ENCODE data around the gene ARHGDIA.

The ARHGDIA gene

GRCh38 chr17:81865733-81866439, 5.3 kb downstream of the ARHGDIA start:
- in situ Hi-C loops (cut with HindIII; ENCODE audit: low sequenced_read_pairs), result no loop called here

- in situ Hi-C loops (cut with HindIII; ENCODE audit: low sequenced_read_pairs), result no loop called here
Measured at GRCh38 chr17:81865358-81865732, 5.8 kb downstream of the ARHGDIA start.

GRCh38 chr17:81863833-81864768, 7.0 kb downstream of the ARHGDIA start:
- in situ Hi-C loops (cut with HindIII; ENCODE audit: low sequenced_read_pairs), result no loop called here

GRCh38 chr17:81863123-81863675, 7.9 kb downstream of the ARHGDIA start:
- in situ Hi-C loops (cut with HindIII; ENCODE audit: low sequenced_read_pairs), result no loop called here

GRCh38 chr17:81860756-81861568, 10.2 kb downstream of the ARHGDIA start:
- in situ Hi-C loops (cut with HindIII; ENCODE audit: low sequenced_read_pairs), result no loop called here

GRCh38 chr17:81859906-81860755, 11.0 kb downstream of the ARHGDIA start, which contains the start of gene P4HB:
P4HB (minus strand) TSS chr17:81860535; CDS start chr17:81860471, 64 bp downstream.
- in situ Hi-C loops (cut with HindIII; ENCODE audit: low sequenced_read_pairs), result no loop called here

GRCh38 chr17:81858967-81859905, 11.9 kb downstream of the ARHGDIA start:
- in situ Hi-C loops (cut with HindIII; ENCODE audit: low sequenced_read_pairs), result no loop called here

- in situ Hi-C loops (cut with HindIII; ENCODE audit: low sequenced_read_pairs), result no loop called here
Measured at GRCh38 chr17:81858170-81858966, 12.8 kb downstream of the ARHGDIA start.

- in situ Hi-C loops (cut with HindIII; ENCODE audit: low sequenced_read_pairs), result no loop called here
Measured at GRCh38 chr17:81854974-81855774, 16.0 kb downstream of the ARHGDIA start.

- in situ Hi-C loops (cut with HindIII; ENCODE audit: low sequenced_read_pairs), result no loop called here
Measured at GRCh38 chr17:81852237-81852636, 18.9 kb downstream of the ARHGDIA start.

- in situ Hi-C loops (cut with HindIII; ENCODE audit: low sequenced_read_pairs), result no loop called here
Measured at GRCh38 chr17:81851423-81851822, 19.7 kb downstream of the ARHGDIA start.

- in situ Hi-C loops (cut with HindIII; ENCODE audit: low sequenced_read_pairs), result no loop called here
Measured at GRCh38 chr17:81849457-81849856, 21.7 kb downstream of the ARHGDIA start.

- in situ Hi-C loops (cut with HindIII; ENCODE audit: low sequenced_read_pairs), result no loop called here
Measured at GRCh38 chr17:81846743-81847689, 24.1 kb downstream of the ARHGDIA start.

GRCh38 chr17:81845881-81846742, 25.0 kb downstream of the ARHGDIA start:
- in situ Hi-C loops (cut with HindIII; ENCODE audit: low sequenced_read_pairs), result no loop called here

GRCh38 chr17:81845361-81845760, 25.8 kb downstream of the ARHGDIA start:
- in situ Hi-C loops (cut with HindIII; ENCODE audit: low sequenced_read_pairs), result no loop called here

All from DLD1 (cell line).